Fibroblast of pulmonary artery (primary cell): ENCODE measurements around the gene BCR.
"Not testable (repeated sequence)": the region's sequence is repeated elsewhere in the genome, so short reads cannot be mapped to it uniquely, and the experiment has no call there.

ENCODE experiments used
- DNase-seq: peaks from one replicate; pipeline ENCODE4 v3.0.0-alpha.2; 2010; ENCODE audit warnings: low read depth
- H3K4me3 ChIP-seq: replicated peaks from 2 replicates; pipeline ENCODE4 v1.5.1; 2011; ENCODE audit warnings: low read depth, mild to moderate bottlenecking, control low read depth, low read length, moderate library complexity
- CTCF ChIP-seq: IDR thresholded peaks from 2 replicates; pipeline ENCODE4 v1.5.1; 2011; ENCODE audit warnings: mild to moderate bottlenecking, control low read depth, low read length, inconsistent platforms; ENCODE audit errors: missing control alignments

BCR gene

DNA sequence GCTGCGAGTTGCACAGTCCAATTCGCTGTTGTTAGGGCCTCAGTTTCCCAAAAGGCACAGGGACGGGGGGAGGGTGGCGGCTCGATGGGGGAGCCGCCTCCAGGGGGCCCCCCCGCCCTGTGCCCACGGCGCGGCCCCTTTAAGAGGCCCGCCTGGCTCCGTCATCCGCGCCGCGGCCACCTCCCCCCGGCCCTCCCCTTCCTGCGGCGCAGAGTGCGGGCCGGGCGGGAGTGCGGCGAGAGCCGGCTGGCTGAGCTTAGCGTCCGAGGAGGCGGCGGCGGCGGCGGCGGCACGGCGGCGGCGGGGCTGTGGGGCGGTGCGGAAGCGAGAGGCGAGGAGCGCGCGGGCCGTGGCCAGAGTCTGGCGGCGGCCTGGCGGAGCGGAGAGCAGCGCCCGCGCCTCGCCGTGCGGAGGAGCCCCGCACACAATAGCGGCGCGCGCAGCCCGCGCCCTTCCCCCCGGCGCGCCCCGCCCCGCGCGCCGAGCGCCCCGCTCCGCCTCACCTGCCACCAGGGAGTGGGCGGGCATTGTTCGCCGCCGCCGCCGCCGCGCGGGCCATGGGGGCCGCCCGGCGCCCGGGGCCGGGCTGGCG lies at the start of gene BCR:
Gene BCR, plus strand, starts transcription at position 209 of the 592 bp plus-strand sequence. CDS start 452 bp downstream, outside the sequence.
- H3K4me3 ChIP-seq, result peak within 1 kb of the TSS; percentile 71
- TF ChIP-seq CTCF, result no peak
- DNase-seq, result peak; percentile 71

- H3K4me3 ChIP-seq, result no peak overlapping the region
- TF ChIP-seq CTCF, result no peak
- no peak for DNase-seq
Measured at GRCh38 chr22:23130697-23131096, 49.6 kb upstream of the BCR start.

DNA sequence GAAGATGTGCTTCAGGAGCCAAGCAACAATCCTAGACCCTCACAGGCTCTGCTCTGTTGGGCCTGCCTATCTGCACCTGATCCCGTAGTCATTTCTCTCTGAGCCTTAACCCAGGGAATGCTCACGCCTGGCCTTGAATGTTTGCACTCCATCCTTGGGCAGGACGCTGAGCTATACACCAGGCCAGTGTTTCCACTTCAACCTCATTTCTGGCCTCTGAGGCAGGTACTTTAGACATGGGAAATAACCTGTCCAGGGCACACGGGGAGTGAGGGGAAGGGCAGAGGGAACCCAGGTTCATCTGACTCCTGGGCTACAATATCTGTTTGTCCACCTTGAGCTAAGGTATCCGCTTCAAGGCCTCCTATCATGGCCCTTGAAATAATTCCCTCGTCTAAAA lies 48.4 kb upstream of the BCR start:
- H3K4me3 ChIP-seq, result no peak overlapping the region
- no peak for DNase-seq
- TF ChIP-seq CTCF, result no peak

DNA sequence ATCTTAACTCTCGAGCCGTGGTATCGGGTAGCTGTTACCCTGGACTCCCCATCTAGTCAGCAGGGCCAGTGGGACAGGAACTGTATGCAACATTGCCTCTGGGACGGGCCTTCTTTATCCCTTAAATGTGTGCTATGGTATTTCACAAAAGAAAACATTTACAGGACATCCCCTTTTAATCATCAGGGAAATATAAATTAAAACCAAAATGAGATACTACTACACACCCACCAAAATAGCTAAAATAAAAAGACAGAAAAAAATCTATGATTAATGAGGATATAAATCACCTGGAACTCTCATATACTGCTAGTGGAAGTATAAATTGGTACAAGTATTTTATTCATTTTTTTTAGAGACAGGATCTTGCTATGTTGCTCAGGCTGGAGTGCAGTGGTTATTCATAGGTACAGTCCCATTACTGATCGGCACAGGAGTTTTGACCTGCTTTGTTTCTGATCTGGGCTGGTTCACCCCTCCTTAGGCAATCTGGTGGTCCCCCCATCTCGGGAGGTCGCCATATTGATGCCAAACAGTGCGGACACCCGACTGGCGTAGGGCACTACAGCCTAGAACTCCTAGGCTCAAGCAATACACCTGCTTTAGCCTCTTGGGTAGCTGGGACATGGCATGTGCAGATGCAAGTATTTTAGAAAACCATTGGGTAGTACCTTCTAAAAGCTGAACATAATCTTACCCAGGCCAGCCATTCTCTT lies 47.8 kb upstream of the BCR start:
- H3K4me3 ChIP-seq, result no peak overlapping the region
- TF ChIP-seq CTCF, result no peak
- no peak for DNase-seq

DNA sequence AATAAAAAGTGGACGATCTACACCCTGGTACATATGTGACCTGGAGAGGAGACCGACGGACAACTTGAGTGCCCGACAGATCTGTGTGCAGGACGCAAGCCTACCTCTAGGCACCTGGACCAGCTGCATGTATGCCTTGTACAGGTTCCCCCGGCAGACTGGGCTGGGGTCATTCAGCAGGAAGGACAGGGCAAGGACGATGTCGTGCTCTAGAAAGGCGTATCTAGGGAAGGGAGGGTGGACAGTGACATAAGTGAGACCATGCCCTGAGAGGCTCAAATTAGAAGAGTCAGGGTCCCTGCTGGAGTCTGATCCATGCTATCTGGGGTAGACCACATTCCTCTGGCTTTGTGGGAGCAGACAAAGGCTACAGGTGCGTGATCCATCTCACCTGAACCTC lies 46.4 kb upstream of the BCR start:
- DNase-seq, result no peak
- TF ChIP-seq CTCF, result no peak
- no peak overlapping the region for H3K4me3 ChIP-seq

- not testable (repeated sequence) for DNase-seq, H3K4me3 ChIP-seq
Measured at GRCh38 chr22:23136991-23137390, 43.3 kb upstream of the BCR start.

DNA sequence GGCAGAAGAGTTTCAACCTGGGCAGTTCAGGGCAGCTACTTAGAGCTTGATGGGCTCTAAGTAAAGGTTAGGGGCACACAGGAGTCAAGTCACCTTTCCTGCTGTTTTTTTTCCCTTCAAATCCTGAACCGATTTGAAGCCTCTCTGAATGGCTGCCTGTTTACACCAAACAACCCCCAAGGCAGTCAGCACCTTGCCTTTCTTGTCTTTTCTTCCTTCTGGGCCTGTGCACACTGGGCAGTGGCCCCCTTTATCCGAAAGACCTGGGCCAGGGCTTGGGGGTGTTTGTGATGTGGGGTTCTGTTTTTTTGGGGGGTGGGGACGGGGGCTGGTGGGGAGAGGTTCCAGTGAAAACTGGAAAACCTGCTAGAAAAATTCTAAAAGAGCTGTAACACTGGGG lies 42.8 kb upstream of the BCR start:
- DNase-seq, result no peak
- no peak overlapping the region for H3K4me3 ChIP-seq
- TF ChIP-seq CTCF, result no peak
